ENCODE results near the gene ACTMAP. TPM values are rescaled to one million over a fixed set of nuclear protein-coding genes. Genes with fewer than 3 reads are reported as not detected.

ACTMAP gene
- total RNA-seq, 1 donor from 2014 or later: 1.9 TPM

DNA sequence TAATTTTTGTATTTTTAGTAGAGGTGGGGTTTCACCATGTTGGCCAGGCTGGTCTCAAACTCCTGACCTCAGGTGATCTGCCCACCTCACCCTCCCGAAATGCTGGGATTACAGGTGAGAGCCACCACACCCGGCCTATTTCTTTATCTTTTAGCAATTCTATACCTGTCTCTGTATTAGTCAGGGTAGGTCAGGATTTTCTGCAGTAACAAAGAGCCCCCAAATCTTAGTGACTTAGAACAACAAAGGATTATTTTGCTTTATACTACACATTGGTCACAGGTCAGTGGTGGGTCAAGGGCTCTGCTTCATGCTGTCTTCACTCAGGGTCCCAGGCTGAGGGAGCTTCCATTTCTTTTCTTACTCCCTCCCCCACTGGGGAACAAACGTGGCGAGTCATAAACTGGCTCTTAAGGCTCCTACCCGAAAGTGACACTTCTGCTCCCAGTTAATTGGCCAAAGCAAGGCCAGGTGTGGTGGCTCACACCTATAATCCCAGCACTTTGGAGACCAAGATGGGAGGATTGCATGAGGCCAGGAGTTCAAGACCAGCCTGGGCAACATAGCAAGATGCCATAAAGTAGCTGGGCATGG lies 26.5 kb downstream of the ACTMAP start:
- no peak overlapping the region for H3K27ac ChIP-seq
- no peaks in the 10 kb centered on the region for H3K27me3 ChIP-seq
- Mint-ChIP-seq H3K36me3 (peaks cover 28% of the 10 kb centered on the region), H3K9me3 (no peaks in the 10 kb centered on the region), H3K27ac (no peak overlapping the region), H3K27me3 (ENCODE audit: insufficient read depth, low read depth) (peaks cover 4% of the 10 kb centered on the region), H3K4me3 (no peak overlapping the region), H3K4me1 (peaks cover 18% of the 10 kb centered on the region)
- H2AFZ ChIP-seq (replicated peaks): no peak overlapping the region
- peaks cover 21% of the 10 kb centered on the region for H4K20me1 ChIP-seq (ENCODE audit: low read depth)
- H3K4me1 ChIP-seq: peaks cover 10% of the 10 kb centered on the region
- peaks cover 24% of the 10 kb centered on the region for H3K79me2 ChIP-seq (ENCODE audit: low read depth)
- H3K9ac ChIP-seq: no peak overlapping the region
- no peaks in the 10 kb centered on the region for H3F3A ChIP-seq (ENCODE audit: low read depth)
- no peaks in the 10 kb centered on the region for H3K9me3 ChIP-seq (ENCODE audit: low read depth)
- H3K4me2 ChIP-seq: no peak overlapping the region
- no peak for TF ChIP-seq EZH2phosphoT487 (IDR thresholded peaks at IDR 0.05)
- no peak for TF ChIP-seq EZH2 (IDR thresholded peaks at IDR 0.05)
- TF ChIP-seq, protein P1, sequence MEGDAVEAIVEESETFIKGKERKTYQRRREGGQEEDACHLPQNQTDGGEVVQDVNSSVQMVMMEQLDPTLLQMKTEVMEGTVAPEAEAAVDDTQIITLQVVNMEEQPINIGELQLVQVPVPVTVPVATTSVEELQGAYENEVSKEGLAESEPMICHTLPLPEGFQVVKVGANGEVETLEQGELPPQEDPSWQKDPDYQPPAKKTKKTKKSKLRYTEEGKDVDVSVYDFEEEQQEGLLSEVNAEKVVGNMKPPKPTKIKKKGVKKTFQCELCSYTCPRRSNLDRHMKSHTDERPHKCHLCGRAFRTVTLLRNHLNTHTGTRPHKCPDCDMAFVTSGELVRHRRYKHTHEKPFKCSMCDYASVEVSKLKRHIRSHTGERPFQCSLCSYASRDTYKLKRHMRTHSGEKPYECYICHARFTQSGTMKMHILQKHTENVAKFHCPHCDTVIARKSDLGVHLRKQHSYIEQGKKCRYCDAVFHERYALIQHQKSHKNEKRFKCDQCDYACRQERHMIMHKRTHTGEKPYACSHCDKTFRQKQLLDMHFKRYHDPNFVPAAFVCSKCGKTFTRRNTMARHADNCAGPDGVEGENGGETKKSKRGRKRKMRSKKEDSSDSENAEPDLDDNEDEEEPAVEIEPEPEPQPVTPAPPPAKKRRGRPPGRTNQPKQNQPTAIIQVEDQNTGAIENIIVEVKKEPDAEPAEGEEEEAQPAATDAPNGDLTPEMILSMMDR (IDR thresholded peaks at IDR 0.05): no peak
- no peak overlapping the region for H3K4me3 ChIP-seq
- H3K36me3 ChIP-seq: no peaks in the 10 kb centered on the region
- DNase-seq (ENCODE audit: low spot score): no peak

DNA sequence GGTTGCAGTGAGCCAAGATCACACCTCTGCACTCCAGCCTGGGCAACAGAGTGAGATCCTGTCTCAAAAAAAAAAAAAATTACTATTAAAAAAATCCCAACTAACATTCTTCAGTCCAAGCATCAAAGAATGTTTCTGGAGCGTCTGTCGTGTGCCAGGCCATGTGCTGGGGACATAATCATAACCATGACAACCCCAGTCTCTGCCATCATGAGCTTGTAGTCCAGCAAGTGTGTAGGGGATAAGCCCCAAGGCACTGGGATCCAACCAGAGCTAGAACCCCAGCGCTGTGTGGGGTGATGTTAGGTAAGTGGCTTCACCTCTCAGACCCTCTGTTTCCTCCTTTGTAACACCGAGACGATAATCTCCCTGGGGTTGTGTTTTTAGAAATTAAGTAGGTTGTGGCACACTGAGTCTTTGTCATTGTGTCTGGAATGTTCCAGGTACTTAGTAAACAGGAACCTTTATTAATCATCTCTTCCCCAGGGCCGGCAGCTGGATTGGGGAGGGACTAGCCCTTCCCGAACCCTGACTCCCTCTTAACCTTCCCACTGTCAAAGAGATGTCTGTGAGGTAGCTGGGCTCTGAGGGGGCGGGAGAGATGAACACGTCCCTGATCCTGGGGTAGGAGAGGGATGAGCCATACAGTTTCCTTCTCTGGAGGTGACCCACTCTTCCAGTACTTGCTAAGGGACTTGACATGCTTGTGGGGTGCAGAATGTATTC lies 28.2 kb downstream of the ACTMAP start:
- H3K79me2 ChIP-seq (ENCODE audit: low read depth): peaks cover 39% of the 10 kb centered on the region
- H3K9me3 ChIP-seq (ENCODE audit: low read depth): no peaks in the 10 kb centered on the region
- peaks cover 6% of the 10 kb centered on the region for H3K27me3 Mint-ChIP-seq (ENCODE audit: insufficient read depth, low read depth)
- peaks cover 34% of the 10 kb centered on the region for H4K20me1 ChIP-seq (ENCODE audit: low read depth)
- DNase-seq (ENCODE audit: low spot score): no peak
- no peaks in the 10 kb centered on the region for H3K27me3 ChIP-seq
- H3K4me3 Mint-ChIP-seq: no peak overlapping the region
- no peak overlapping the region for H2AFZ ChIP-seq (replicated peaks)
- TF ChIP-seq, protein P1 (IDR thresholded peaks at IDR 0.05): no peak
- no peak for TF ChIP-seq EZH2phosphoT487 (IDR thresholded peaks at IDR 0.05)
- no peak for TF ChIP-seq EZH2 (IDR thresholded peaks at IDR 0.05)
- H3K4me1 Mint-ChIP-seq: peaks cover 24% of the 10 kb centered on the region
- H3F3A ChIP-seq (ENCODE audit: low read depth): peaks cover 9% of the 10 kb centered on the region
- H3K4me3 ChIP-seq: no peak overlapping the region
- H3K4me1 ChIP-seq: peaks cover 16% of the 10 kb centered on the region
- peaks cover 26% of the 10 kb centered on the region for H3K36me3 Mint-ChIP-seq
- no peaks in the 10 kb centered on the region for H3K36me3 ChIP-seq
- no peak overlapping the region for H3K9ac ChIP-seq
- H3K4me2 ChIP-seq: no peak overlapping the region
- H3K27ac ChIP-seq: no peak overlapping the region
- no peaks in the 10 kb centered on the region for H3K9me3 Mint-ChIP-seq
- peak overlapping the region; percentile 61 for H3K27ac Mint-ChIP-seq

DNA sequence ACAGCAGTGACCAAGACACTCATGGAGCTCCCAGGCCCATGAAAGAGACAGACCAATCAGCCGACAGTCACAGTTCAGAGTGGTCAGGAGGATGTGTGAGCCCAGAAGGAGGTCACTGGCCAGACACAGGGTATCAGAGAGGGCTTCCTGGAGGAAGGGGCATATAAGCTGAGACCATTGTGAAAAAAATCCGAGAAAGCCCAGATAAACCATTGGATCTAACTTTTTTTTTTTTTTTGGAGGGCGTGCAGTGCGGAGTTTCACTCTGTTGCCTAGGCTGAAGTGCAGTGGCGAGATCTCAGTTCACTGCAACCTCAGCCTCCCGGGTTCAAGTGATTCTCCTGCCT lies 29.2 kb downstream of the ACTMAP start:
- Histone ChIP-seq H3K27me3 (no peaks in the 10 kb centered on the region), H4K20me1 (ENCODE audit: low read depth) (peaks cover 34% of the 10 kb centered on the region), H3K79me2 (ENCODE audit: low read depth) (peaks cover 43% of the 10 kb centered on the region), H3K4me3 (no peak overlapping the region), H3F3A (ENCODE audit: low read depth) (peaks cover 13% of the 10 kb centered on the region), H3K9ac (no peak overlapping the region), H3K27ac (no peak overlapping the region), H3K4me1 (peaks cover 16% of the 10 kb centered on the region), H2AFZ (replicated peaks) (no peak overlapping the region), H3K36me3 (no peaks in the 10 kb centered on the region), H3K4me2 (no peak overlapping the region), H3K9me3 (ENCODE audit: low read depth) (no peaks in the 10 kb centered on the region)
- TF ChIP-seq EZH2 (IDR thresholded peaks at IDR 0.05) (no peak), EZH2phosphoT487 (IDR thresholded peaks at IDR 0.05) (no peak)
- TF ChIP-seq, protein P1 (IDR thresholded peaks at IDR 0.05): no peak
- Mint-ChIP-seq H3K4me1 (peaks cover 24% of the 10 kb centered on the region), H3K36me3 (peaks cover 26% of the 10 kb centered on the region), H3K9me3 (no peaks in the 10 kb centered on the region), H3K27ac (no peak overlapping the region), H3K4me3 (peak overlapping the region; percentile 6), H3K27me3 (ENCODE audit: insufficient read depth, low read depth) (peaks cover 6% of the 10 kb centered on the region)
- DNase-seq (ENCODE audit: low spot score): no peak
